GM12878 (cell line): ENCODE data around the gene CNNM4.

ENCODE experiments used
- BACH1 ChIP-seq: fragments of 450-650 bp; IDR thresholded peaks from 2 replicates; pipeline ENCODE4 v1.6.1; 2017; ENCODE audit warnings: mild to moderate bottlenecking, borderline replicate concordance
- CTCF ChIP-seq, 3 experiments: IDR thresholded peaks in 2 of 3; conservative IDR thresholded peaks in 1 of 3; 2 replicates each; pipeline ENCODE4 v1.5.1; 2011; ENCODE audit warnings: low read depth in 3 of 3, low read length in 3 of 3, mild to moderate bottlenecking in 3 of 3, control low read depth in 2 of 3, moderate library complexity in 2 of 3, inconsistent platforms in 1 of 3, mixed read lengths in 1 of 3; ENCODE audit not compliant: control insufficient read depth in 2 of 3, insufficient read depth in 1 of 3; ENCODE audit errors: extremely low read depth in 1 of 3
- ESRRA ChIP-seq: IDR thresholded peaks from 2 replicates; pipeline ENCODE4 v1.6.1; 2012; ENCODE audit warnings: mild to moderate bottlenecking, low read length, improper control_type of control experiment
- FOS ChIP-seq: IDR thresholded peaks from 3 replicates; pipeline ENCODE4 v1.6.1; 2011; ENCODE audit warnings: borderline replicate concordance; ENCODE audit not compliant: insufficient read length; ENCODE audit errors: extremely low read depth
- HCFC1 ChIP-seq: fragments of 150-350 bp; IDR thresholded peaks from 2 replicates; pipeline ENCODE4 v1.6.1; 2014; ENCODE audit warnings: low read length
- POLR2A ChIP-seq: IDR thresholded peaks from 2 replicates; pipeline ENCODE4 v1.6.1; 2011; ENCODE audit warnings: low read depth, mild to moderate bottlenecking, low read length
- RELA ChIP-seq: fragments of 450-650 bp; IDR thresholded peaks from 2 replicates; pipeline ENCODE4 v1.8.0; 2014; ENCODE audit warnings: borderline replicate concordance; ENCODE audit not compliant: partially characterized antibody
- SIN3A ChIP-seq: IDR thresholded peaks from 2 replicates; pipeline ENCODE4 v1.6.1; 2012; ENCODE audit warnings: low read depth, low read length, improper control_type of control experiment
- SREBF2 ChIP-seq: IDR thresholded peaks from 2 replicates; pipeline ENCODE4 v1.6.1; 2012; ENCODE audit warnings: mild to moderate bottlenecking, low read length
- STAT1 ChIP-seq: fragments of 450-650 bp; conservative IDR thresholded peaks from 2 replicates; pipeline ENCODE4 v1.6.1; 2014; ENCODE audit warnings: antibody characterized with exemption, mild to moderate bottlenecking
- SUZ12 ChIP-seq: fragments of 200-600 bp; sonication (generic); IDR thresholded peaks from one replicate; pipeline ENCODE4 v1.6.1; 2018; ENCODE audit warnings: antibody characterized with exemption, mild to moderate bottlenecking; ENCODE audit not compliant: unreplicated experiment
- TAF1 ChIP-seq: IDR thresholded peaks from 2 replicates; pipeline ENCODE4 v1.6.1; 2011; ENCODE audit warnings: mild to moderate bottlenecking, low read depth, low read length, borderline replicate concordance
- USF1 ChIP-seq: IDR thresholded peaks from 2 replicates; pipeline ENCODE4 v1.6.1; 2011; ENCODE audit warnings: borderline replicate concordance, low read depth, mild to moderate bottlenecking, moderate library complexity, mixed read lengths, low read length; ENCODE audit not compliant: insufficient read depth; ENCODE audit errors: extremely low read length
- TF ChIP-seq, protein P1 (sequence below): IDR thresholded peaks from 2 replicates; pipeline ENCODE4 v1.6.1; 2012; ENCODE audit warnings: low read length, inconsistent platforms

DNA sequence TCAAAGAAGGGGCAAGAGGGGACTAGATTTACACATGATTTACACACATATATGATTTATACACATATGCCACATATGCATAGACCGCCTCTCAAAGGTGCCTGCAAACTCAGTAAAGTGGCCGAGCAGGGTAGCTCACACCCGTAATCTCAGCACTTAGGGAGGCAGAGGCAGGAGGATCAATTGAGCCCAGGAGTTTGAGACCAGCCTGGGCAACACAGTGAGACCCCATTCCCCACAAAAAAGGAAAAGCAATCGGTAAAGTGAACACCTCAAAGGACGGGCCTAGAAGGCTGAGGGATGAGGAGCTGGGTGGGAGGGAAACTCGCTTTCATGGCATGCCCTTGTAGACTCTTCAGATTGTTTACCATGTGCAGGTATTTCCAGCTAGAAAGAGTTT lies 92.0 kb downstream of the CNNM4 start:
- TF ChIP-seq CTCF (IDR thresholded peaks at IDR 0.05 in 2 of 3, conservative IDR thresholded peaks at IDR 0.05 in 1 of 3; ENCODE audit: control insufficient read depth in 2 of 3, extremely low read depth in 1 of 3, insufficient read depth in 1 of 3, low read depth in 3 of 3, low read length in 3 of 3) = no peak
- no peak for TF ChIP-seq SIN3A
- TF ChIP-seq USF1 = no peak
- no peak for TF ChIP-seq RELA
- TF ChIP-seq BACH1 = no peak
- no peak for TF ChIP-seq STAT1
- no peak for TF ChIP-seq SREBF2
- no peak for TF ChIP-seq SUZ12
- no peak for TF ChIP-seq HCFC1
- no peak for TF ChIP-seq FOS
- TF ChIP-seq, protein P1, sequence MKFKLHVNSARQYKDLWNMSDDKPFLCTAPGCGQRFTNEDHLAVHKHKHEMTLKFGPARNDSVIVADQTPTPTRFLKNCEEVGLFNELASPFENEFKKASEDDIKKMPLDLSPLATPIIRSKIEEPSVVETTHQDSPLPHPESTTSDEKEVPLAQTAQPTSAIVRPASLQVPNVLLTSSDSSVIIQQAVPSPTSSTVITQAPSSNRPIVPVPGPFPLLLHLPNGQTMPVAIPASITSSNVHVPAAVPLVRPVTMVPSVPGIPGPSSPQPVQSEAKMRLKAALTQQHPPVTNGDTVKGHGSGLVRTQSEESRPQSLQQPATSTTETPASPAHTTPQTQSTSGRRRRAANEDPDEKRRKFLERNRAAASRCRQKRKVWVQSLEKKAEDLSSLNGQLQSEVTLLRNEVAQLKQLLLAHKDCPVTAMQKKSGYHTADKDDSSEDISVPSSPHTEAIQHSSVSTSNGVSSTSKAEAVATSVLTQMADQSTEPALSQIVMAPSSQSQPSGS = no peak
- TF ChIP-seq TAF1 = no peak
- TF ChIP-seq ESRRA = no peak
- no peak for TF ChIP-seq POLR2A
